Osteocyte (in vitro differentiated cells): Measurements from ENCODE around the gene CRTAC1. TPM values are rescaled to one million over a fixed set of nuclear protein-coding genes. Genes with fewer than 3 reads are reported as not detected.

Experiments
- DNase-seq: peaks from one replicate; pipeline ENCODE4 v3.0.0; 2021; ENCODE audit warnings: mixed read lengths; ENCODE audit not compliant: unreplicated experiment; ENCODE audit errors: extremely low spot score
- H3K27ac Mint-ChIP-seq: one replicate; pipeline ENCODE4 v1.8.0; 2021; ENCODE audit warnings: mild to moderate bottlenecking, mixed read lengths; ENCODE audit not compliant: unreplicated experiment
- H3K27me3 Mint-ChIP-seq: one replicate; pipeline ENCODE4 v1.8.0; 2021; ENCODE audit warnings: mixed read lengths; ENCODE audit not compliant: unreplicated experiment
- H3K36me3 Mint-ChIP-seq: one replicate; pipeline ENCODE4 v1.8.0; 2021; ENCODE audit warnings: mixed read lengths; ENCODE audit not compliant: unreplicated experiment
- H3K4me1 Mint-ChIP-seq: one replicate; pipeline ENCODE4 v1.8.0; 2021; ENCODE audit warnings: mixed read lengths; ENCODE audit not compliant: unreplicated experiment
- H3K4me3 Mint-ChIP-seq: one replicate; pipeline ENCODE4 v1.8.0; 2021; ENCODE audit warnings: mild to moderate bottlenecking, moderate library complexity, mixed read lengths; ENCODE audit not compliant: unreplicated experiment
- H3K9me3 Mint-ChIP-seq: one replicate; pipeline ENCODE4 v1.8.0; 2021; ENCODE audit warnings: mixed read lengths; ENCODE audit not compliant: unreplicated experiment
- total RNA-seq: library from RNA; stranded (reverse); gene quantifications from 2 replicates; pipeline ENCODE4 v1.2.1, GENCODE V29; 2021
- TF ChIP-seq, protein P1 (sequence below): fragments of 200-600 bp; sonication (generic); IDR thresholded peaks from 2 replicates; pipeline ENCODE4 v1.5.0; 2021; ENCODE audit warnings: antibody characterized with exemption, mild to moderate bottlenecking, moderate library complexity

The CRTAC1 gene
- total RNA-seq, 1 donor from 2014 or later: 0.16 TPM

DNA sequence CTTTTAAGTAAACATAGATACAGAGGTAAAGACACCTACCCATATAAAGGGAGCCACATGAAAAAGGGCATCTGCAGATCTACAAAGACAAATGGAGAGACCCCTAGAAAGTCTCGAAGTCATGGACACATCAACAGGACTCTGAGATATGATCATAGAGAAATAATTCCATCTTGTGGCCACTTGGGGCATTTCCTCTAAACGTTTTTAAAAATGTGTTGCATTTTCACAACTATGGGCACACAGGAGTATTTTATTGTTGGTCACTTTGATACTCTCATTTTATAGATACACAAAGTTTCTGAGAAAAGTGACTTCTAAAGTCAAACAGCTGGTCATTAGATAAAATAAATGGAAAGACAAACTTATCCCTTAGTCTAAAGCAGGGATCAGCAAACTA lies 87.1 kb downstream of the CRTAC1 start:
- no peak overlapping the region for H3K27ac Mint-ChIP-seq
- DNase-seq: no peak
- peaks cover 5% of the 10 kb centered on the region for H3K27me3 Mint-ChIP-seq
- no peaks in the 10 kb centered on the region for H3K4me1 Mint-ChIP-seq
- H3K36me3 Mint-ChIP-seq: no peaks in the 10 kb centered on the region
- TF ChIP-seq, protein P1, sequence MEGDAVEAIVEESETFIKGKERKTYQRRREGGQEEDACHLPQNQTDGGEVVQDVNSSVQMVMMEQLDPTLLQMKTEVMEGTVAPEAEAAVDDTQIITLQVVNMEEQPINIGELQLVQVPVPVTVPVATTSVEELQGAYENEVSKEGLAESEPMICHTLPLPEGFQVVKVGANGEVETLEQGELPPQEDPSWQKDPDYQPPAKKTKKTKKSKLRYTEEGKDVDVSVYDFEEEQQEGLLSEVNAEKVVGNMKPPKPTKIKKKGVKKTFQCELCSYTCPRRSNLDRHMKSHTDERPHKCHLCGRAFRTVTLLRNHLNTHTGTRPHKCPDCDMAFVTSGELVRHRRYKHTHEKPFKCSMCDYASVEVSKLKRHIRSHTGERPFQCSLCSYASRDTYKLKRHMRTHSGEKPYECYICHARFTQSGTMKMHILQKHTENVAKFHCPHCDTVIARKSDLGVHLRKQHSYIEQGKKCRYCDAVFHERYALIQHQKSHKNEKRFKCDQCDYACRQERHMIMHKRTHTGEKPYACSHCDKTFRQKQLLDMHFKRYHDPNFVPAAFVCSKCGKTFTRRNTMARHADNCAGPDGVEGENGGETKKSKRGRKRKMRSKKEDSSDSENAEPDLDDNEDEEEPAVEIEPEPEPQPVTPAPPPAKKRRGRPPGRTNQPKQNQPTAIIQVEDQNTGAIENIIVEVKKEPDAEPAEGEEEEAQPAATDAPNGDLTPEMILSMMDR: no peak
- H3K9me3 Mint-ChIP-seq: no peaks in the 10 kb centered on the region
- H3K4me3 Mint-ChIP-seq: no peak overlapping the region

DNA sequence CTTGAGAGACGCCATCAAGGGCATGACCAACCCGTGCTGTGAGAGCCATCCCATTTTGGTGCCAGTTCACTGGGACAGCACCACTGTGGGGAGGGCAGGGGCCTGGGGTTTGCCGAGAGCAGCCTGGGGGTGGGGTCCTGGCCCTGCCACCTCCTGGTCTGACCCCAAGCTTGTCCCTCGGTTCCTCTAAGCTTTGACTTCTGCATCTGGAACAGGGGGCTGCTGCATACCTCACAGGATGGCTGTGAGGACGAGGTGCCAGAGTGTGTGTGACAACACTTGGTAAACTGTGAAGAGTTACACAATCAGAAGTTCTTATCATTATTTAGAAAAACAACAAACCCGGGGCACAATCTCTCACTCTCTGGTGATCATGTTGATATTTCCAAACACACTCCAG lies 89.9 kb downstream of the CRTAC1 start:
- H3K9me3 Mint-ChIP-seq: no peaks in the 10 kb centered on the region
- peaks cover 9% of the 10 kb centered on the region for H3K27me3 Mint-ChIP-seq
- H3K27ac Mint-ChIP-seq: no peak overlapping the region
- H3K4me1 Mint-ChIP-seq: no peaks in the 10 kb centered on the region
- H3K36me3 Mint-ChIP-seq: no peaks in the 10 kb centered on the region
- no peak overlapping the region for H3K4me3 Mint-ChIP-seq
- no peak for DNase-seq
- TF ChIP-seq, protein P1: no peak

DNA sequence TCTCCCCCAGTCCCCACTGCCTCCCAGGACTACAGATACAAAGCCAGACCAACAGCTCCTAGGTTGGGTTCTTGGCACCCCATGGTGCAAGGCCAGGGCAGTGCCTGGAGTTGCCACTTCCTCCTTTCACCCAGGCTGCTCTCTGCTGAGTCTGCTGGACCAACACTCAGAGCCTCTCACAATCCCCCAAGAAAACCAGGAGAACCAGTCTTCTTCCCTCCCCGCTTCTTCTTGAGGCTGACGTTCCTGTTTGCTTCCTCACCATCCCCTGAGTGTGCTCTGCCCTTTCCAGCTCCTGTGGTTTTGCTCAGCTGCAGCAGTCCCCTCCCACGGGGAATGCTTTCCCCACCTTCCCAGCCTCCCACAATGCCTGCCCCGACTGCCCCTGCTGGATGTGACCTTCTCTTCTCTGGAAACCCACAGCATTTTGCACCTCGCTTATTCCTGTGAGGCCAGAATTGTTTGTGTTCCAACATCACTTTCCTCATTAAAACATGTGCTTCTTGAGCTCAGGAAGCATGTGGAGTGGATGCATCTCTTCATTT lies 90.9 kb downstream of the CRTAC1 start:
- Mint-ChIP-seq H3K36me3 (no peaks in the 10 kb centered on the region), H3K4me1 (no peaks in the 10 kb centered on the region), H3K4me3 (no peak overlapping the region), H3K9me3 (no peaks in the 10 kb centered on the region), H3K27me3 (peaks cover 9% of the 10 kb centered on the region), H3K27ac (no peak overlapping the region)
- TF ChIP-seq, protein P1: no peak
- no peak for DNase-seq

DNA sequence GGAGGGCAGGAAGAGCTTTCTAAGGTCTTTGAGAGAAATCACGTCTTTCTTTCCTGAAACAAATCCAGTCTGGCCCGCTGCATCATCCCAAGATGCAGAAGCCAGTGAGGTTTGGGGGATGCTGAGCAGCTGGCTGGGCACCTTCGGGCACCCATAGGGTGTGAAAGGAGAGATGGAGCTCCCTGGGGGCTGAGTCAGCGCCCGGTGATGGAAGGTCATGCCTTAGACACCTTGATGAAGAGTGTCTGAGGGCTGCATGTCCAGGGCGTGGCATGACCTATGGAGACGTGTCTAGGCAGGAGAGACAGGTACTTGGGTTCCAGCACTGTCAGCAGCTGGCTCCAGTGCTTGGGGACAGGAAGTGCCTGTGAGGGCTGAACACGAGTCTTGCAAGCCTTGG lies 92.5 kb downstream of the CRTAC1 start:
- Mint-ChIP-seq H3K27ac (no peak overlapping the region), H3K36me3 (no peaks in the 10 kb centered on the region), H3K4me3 (no peak overlapping the region), H3K9me3 (no peaks in the 10 kb centered on the region), H3K4me1 (no peaks in the 10 kb centered on the region), H3K27me3 (peaks cover 9% of the 10 kb centered on the region)
- no peak for DNase-seq
- TF ChIP-seq, protein P1: no peak

DNA sequence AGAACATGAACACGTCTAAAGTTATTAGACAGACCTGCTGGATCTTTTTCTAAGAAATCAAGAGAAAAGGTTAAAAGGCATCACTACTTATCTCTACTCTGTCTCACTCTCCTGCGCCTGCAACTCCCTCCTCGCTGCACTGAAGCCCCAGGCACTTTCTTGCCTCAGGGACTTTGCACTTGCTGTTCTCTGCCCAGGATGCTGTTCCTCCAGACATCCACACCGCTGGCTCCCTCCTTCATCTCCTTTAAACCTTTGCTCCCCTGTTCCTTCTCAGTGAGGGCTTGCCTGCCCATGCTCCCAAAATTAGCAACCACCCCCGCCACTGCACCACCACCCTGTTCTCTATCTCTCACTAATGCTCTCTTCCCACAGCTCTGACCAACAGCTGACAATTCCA lies 93.4 kb downstream of the CRTAC1 start:
- H3K36me3 Mint-ChIP-seq: no peaks in the 10 kb centered on the region
- H3K4me1 Mint-ChIP-seq: no peaks in the 10 kb centered on the region
- TF ChIP-seq, protein P1: no peak
- no peaks in the 10 kb centered on the region for H3K9me3 Mint-ChIP-seq
- peaks cover 15% of the 10 kb centered on the region for H3K27me3 Mint-ChIP-seq
- H3K27ac Mint-ChIP-seq: no peak overlapping the region
- H3K4me3 Mint-ChIP-seq: no peak overlapping the region
- no peak for DNase-seq
